GM19035 (cell line): Measurements from ENCODE around the gene ZNF800.
"Not testable (repeated sequence)": the region's sequence is repeated elsewhere in the genome, so short reads cannot be mapped to it uniquely, and the experiment has no call there.

ENCODE experiments used
- ATAC-seq: cut with Tn5 transposase; IDR thresholded peaks from one replicate; pipeline ENCODE4 v1.9.1; 2021; ENCODE audit not compliant: unreplicated experiment

The ZNF800 gene, protein sequence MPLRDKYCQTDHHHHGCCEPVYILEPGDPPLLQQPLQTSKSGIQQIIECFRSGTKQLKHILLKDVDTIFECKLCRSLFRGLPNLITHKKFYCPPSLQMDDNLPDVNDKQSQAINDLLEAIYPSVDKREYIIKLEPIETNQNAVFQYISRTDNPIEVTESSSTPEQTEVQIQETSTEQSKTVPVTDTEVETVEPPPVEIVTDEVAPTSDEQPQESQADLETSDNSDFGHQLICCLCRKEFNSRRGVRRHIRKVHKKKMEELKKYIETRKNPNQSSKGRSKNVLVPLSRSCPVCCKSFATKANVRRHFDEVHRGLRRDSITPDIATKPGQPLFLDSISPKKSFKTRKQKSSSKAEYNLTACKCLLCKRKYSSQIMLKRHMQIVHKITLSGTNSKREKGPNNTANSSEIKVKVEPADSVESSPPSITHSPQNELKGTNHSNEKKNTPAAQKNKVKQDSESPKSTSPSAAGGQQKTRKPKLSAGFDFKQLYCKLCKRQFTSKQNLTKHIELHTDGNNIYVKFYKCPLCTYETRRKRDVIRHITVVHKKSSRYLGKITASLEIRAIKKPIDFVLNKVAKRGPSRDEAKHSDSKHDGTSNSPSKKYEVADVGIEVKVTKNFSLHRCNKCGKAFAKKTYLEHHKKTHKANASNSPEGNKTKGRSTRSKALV

DNA sequence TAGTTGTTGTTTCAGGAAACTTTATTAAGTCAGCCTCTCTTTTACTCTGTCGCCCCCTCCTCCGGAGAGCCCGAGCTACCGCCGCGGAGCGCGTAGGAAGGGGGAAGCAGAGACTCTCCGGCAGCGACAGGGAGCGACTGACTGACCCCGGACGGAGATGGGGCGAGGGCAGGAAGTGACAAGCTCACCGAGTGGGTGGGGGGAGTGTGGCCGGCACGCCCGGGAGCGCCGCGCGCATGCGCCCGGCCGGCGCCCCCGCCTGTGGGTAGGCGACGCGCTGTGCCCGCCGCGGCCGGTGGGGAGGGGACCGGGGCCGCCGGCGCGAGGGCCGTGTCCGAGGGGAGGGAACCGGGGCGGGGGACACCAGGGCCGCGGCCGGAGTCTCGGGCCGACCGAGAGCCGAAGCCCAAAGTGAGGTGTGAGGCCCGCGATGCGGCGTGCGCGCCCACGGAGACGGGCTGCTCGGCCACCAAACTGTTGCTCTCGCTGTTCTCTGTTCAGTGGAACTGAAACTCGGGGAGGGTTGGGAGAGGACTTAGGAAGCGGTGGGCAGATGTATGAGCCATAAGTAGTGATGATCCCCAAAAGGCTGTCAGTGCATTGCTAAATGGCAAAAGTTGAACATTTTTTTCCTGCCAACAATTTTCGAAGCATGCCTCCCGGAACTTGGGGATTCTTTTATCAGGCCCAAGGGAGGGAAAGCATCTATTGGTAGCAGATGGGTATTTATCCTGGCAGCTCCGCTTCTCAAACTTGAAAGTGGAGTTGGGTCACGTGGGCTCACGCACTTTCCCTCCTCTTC lies at the start of gene ZNF800:
ZNF800 (minus strand) TSS at position 143 of the 802 bp plus-strand sequence. CDS start 1,151 bp downstream, outside the sequence.
- peak; percentile 84 for ATAC-seq

DNA sequence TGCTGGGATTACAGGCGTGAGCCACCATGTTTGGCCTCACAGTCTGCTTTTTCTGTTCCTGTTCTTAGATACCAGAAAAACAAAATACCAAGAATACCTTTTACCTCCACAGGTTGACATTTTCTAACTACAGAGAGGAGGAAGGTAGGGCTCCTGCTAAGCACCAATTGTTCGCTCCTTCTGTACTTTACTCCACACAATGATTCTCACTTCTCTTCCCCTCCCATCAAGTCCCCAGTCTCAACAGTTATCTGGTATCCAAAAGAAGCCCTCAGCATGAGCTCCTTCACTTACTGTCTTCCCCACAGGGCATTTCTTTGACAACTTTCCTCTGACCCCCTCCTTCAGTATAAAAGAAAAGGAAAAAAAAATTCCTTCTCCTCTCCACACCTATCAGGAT lies 47.7 kb upstream of the ZNF800 start:
- ATAC-seq = no peak

DNA sequence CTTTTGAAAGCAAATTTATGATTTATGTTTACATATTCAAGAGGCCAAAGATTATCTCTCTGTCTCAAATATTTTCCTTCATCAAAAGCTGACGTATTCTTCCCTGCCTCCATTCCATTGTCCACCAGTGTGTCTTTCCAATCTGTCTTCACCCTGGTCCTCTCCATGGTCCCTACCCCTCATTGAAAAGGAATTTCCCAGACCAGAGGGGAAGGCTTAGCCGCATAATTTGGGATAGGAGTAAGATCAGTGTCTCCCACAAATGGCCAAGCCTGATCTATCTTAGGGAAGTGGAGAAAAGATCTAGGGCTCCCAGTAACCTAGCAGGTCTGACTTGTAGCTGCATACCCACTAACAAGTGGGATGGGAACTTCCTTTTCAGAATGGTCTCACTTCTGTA lies 46.3 kb upstream of the ZNF800 start:
- ATAC-seq = no peak

DNA sequence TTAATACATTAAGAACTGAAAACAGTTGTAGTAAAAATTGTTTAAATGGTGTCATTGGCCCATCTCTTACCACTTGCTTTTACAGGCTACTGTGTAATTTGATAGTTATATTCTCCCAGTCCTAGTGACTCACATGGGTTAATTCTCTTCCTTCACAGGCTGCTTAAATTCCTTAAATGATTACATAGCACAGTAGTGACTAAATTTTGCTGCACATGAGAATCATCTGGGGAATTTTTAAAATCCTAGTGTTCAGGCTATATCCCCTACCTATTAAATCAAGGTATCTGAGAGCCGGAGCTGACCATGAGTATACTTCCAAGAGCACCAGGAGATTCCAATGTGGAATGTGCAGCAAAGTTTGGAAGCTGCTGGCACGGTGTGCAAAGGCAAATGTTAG lies 45.3 kb upstream of the ZNF800 start:
- ATAC-seq = no peak

DNA sequence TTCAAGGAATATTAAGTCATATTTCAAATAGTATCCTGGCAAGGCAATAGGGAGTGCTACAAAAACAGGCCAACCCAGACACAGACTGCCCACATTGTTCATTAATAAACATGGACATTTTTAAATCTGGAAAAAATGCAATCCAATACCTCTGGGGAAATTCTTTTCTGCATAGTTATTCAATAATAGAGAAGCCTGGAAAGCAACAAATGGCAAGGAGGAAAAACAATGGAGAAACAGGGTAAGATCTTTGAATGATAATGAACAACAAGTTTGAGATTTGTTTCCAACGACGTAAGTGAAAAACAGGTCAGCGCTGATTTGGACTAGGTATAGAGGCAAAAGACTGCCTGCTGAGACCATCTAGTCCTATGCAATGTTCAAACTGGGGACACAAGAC lies 44.7 kb upstream of the ZNF800 start:
- no peak for ATAC-seq

DNA sequence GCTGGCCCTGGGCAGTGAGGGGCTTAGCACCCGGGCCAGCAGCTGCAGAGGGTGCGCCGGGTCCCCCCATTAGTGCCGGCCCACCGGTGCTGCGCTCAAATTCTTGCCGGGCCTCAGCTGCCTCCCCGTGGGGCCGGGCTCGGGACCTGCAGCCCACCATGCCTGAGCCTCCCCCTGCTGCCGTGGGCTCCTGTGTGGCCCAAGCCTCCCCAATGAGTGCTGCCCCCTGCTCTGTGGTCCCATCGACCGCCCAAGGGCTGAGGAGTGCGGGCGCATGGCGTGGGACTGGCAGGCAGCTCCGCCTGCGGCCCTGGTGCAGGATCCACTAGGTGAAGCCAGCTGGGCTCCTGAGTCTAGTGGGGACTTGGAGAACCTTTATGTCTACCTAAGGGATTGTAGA lies 36.8 kb upstream of the ZNF800 start:
- not testable (repeated sequence) for ATAC-seq

DNA sequence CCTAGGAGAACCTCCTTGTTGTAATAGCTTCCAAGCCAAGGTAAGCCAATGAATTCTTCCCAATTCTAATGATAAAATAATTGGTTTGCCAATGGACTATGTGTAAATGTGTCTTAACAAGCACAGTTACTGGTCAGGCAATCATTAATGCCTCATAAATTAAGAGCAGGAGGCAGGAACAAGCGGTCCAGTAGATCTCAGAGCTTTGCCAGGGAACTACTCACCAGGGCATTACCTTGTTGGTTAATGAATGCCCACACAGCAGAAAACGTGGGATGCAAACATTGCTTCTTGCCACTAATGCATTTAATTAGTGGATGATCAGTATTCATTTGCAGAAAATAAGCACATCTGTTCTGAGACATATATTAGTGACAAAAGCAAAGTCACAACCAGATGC lies 26.7 kb upstream of the ZNF800 start:
- no peak for ATAC-seq

DNA sequence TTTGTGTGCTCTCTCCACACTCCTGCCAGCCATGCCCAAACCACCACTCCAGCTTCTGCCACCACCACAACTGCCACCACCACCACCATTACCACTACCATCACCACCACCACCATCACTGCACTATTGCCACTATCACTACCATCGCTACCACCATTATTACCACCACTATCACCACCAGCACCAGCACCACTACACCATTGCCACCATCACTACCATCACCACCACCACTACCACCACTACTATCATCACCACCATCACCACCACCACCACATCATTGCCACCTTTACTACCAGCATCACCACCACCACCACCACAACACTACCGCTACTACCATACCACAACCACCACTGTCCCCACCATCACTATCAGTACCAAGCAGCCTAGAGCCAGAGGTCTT lies 26.0 kb upstream of the ZNF800 start:
- ATAC-seq = no peak

DNA sequence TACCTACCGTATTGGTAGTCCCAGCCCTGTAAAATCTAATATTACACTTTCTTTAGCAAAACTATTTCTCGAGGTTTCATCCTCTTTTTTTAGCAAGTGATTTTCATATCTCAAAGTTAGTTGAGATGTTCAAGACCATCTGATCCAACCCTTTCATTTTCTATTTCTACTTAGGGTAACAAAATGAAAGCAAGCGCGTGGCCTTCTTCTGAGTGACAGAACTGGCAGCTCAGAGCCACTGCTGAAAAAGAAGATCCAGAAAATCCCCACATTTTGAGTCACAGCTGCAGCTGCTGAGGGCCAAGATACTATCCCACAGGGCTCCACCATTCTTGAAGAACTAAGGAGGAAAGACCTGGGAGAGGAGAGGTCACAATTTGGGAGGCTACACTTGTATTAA lies 24.8 kb upstream of the ZNF800 start:
- ATAC-seq = peak; percentile 83

DNA sequence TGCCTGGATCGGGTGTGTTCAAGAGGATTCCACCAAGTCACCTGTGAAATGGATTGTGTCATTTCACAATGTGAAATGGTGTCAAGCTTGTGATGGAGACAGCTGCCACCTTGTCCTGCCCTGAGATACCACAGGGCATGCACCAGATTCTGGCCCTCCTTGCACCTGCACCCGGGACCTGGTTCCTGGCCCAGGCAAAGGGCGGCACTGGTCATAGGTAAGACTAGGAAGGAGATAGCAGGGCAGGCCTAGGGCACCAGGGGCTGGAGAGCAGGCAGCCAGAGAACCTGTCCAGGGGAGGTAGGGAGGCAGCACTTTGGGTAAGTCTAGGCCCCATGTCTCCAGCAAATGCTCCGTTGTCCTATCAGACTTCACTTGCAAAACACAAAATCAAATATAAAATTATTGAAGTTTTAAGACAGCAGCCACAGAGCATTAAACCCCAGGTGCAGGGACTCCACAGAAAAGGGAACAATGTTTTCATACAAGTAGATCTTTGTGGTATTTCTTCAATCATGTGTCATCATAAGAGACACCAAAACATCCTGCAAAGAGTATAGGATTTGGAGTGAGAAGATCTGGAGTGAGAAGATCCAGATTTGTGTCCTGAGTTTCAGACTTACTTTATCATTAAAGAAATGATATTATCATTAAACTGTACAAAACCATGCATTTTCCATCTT lies 22.7 kb upstream of the ZNF800 start:
- no peak for ATAC-seq

DNA sequence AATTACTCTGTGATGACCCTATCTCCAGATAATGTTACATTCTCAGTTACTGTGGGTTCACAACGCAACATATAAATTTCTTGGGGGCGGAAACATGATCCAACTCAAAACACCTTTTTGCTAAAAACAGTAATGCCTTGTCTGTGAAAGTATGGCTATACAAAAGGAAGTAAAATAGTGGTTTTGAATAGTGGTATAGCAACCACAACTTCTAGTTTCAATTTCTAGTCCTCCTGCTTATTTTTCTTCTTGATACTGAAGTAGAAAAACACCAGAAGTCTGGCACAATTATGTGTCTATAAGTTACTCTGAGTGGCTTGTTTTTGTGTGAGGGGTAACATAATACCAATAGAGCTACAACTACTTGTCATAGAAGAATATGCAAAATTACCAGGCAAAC lies 21.5 kb upstream of the ZNF800 start:
- ATAC-seq = peak; percentile 56

DNA sequence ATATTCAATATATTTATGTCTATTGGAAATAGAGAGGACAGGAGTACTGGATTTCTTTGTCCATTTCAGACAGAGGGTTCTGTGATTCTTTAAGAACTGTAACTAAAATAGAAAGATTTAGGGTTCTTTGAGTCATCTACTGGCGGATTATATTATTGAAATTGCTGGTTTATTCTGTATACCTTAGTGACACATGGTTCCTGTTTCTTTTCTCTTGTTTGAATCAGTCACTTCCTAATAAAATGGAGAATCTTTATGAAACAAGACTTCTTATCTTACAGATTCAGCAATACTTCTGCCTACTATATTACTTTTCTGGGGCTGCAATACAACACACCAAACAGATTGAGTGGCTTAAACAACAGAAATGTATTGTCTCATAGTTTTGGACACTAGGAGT lies 20.8 kb upstream of the ZNF800 start:
- ATAC-seq = no peak

DNA sequence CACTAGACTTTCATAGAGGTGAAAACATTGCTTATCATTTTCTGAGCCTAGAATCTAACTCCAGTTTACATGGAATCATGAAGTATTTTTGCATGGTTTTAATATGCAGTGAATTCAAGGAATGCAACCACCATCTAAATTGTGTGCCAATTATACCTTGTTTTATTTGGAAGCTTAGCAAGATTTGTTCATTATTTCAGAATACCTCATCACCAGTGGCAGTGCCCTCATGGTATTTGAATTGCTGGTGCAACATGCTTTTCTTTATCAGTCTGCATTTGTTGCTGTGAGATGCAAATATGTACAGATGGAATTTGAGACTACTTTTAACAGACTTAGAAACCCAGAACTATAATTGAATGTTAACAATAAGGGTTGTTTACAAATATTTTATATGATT lies 18.7 kb upstream of the ZNF800 start:
- no peak for ATAC-seq

DNA sequence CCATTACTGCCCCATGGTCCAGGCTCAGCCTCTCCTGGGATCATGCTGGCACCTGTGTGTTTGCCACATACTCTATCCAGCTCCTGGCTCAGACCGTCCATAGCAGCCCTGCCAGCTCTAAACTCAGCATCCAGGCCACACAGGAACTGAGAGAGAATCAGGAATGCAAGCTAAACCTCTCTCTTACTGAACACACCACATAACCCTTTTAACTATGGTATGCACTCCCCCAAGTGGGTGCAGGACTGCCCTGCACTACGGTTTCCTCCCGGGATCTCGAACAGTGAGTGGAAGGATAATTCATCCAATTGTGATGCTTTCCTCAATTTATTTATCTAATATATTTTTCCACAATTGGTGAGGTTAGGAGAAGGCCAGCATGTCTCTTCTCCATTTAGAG lies 17.1 kb upstream of the ZNF800 start:
- ATAC-seq = no peak

DNA sequence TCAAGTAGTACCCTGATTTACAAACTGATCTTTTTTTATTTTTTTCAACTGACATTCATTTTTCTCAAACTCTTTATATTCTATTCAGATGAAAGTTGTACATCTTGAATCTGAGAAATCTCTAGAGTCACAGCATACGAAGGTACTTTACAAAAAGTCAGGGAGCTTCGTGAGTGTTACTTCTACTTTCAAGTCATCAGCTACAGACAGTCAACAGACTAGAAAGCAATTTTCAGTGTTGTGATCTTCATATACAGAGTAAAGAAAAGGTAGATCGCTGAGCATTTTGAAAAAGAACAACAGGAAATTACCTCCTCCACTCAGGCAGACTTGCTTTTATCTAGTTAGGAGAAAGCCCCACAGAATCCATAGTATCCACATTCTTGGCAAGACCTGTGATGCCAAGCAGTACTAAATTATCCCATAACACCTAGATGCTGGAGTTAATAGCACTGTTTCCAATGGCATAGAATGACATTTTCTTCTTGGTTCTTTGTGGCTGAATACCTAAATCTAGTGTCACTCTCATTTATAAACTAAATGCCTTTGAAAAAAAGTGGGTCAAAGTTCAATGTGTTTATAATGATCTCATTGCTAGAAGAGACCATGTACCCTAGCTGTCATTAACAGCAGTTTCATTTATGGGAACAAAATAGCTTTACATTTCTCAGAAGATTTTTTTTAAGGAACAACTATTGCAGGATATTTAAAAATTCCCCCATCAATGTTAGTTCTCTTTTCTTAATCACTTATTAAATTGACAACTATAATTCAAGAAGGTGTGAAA lies 12.0 kb upstream of the ZNF800 start:
- ATAC-seq = peak; percentile 61

DNA sequence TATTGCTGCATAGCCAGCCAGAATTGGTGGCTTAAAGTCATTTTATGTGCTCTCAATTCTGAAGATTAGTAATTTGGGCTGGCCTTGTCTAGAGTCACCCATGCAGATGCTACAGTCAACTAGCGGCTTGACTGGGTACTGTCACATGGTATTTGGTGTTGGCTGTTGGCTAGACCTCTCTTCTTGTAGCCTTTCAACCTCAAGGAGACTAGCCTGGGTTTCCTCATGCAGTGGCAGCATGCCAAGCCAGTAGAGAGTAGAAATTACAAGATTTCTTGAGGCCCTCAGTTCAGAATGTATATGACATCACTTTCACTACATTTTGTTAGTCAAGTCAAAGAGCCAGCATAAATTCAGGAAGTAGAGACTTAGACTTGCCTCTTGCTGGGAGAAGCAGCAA lies 3.7 kb upstream of the ZNF800 start:
- ATAC-seq = no peak

DNA sequence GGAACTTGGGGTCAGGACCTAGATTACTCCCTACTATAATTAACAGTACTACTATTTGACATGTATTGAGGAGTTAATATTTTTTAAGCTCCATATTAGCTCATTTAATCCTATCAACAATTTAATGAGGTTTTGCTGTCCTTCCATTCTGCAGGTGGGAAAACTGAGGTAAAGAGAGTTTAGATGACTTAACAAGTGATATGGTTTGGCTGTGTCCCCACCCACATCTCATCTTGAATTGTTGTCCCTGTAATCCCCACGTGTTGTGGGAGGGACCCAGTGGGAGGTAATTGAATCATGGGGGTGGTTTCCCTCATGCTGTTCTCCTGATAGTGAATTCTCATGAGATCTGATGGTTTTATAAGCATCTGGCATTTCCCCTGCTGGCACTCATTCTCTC lies 2.6 kb upstream of the ZNF800 start:
- not testable (repeated sequence) for ATAC-seq

DNA sequence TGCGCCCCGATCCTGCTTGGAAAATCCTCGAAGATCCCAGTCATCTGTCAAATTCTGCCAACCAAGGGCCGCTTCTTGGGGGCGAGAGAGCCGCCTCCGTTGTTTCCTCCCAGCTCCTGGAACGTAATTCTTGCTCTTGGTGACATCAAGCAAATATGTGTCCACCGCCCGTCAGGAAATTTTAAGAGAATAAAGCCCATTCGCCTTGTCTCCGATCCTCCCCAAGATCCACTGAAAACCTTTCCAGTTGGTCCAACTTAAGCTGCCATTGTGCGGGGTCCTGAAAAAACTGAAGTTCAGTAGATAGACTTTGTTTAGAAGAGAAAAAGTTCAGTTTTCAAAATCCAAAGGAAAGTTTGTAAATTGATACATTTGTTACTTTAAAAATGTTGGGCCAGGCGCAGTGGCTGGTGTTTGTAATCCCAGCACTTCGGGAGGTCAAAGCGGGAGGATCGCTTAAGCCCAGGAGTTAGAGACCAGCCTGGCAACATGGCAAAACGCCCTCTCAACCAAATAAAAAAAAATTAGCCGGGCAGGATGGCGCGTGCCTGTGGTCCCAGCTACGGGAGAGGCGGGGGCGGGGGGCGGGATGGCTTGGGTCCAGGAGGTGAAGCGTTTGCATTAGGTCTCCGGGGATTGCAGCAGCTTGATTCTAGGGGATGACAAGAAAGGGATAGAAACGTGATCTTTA lies 1.0 kb upstream of the ZNF800 start:
- no peak for ATAC-seq

DNA sequence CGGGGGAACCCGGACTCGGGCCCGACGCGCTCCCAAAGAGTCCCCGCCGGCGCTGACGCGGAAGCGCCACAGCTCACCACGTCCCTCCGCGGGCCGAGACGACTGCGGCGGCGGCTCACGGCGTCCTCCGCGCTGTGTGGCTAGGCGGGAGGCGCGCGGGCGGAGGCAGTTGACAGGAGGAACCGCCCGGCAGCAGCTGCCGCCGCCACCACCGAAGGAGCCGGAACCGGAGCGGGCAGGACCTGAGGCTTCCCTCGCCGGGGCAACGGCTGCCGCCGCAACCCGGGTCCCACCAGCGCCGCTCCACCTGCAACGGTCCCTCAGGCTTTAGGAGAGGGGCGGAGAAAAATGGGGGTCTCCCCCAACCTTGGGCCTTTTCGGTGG lies 334 bp downstream of the ZNF800 start:
- ATAC-seq = peak; percentile 50
